AG04449 (cell line): Measurements from ENCODE around the gene DRICH1.
"Not testable (repeated sequence)": the region's sequence is repeated elsewhere in the genome, so short reads cannot be mapped to it uniquely, and the experiment has no call there.

ENCODE experiments used
- CTCF ChIA-PET: fragments of 350-600 bp; formaldehyde crosslinking; extraction: SDS; loops from one replicate; lab custom pipeline; 2021; ENCODE audit warnings: antibody characterized with exemption; lab: Yijun Ruan, JAX
- POLR2A ChIA-PET: fragments of 400-600, 350-600 bp; formaldehyde crosslinking; extraction: SDS; loops from one replicate; lab custom pipeline; 2020; ENCODE audit warnings: antibody characterized with exemption, inconsistent platforms; lab: Yijun Ruan, JAX
- DNase-seq: peaks from one replicate; pipeline ENCODE4 v3.0.0-alpha.2; 2010; ENCODE audit warnings: low read depth, low spot score
- H3K4me3 ChIP-seq: 2 replicates; pipeline ENCODE4 v1.5.1; 2011; ENCODE audit warnings: low read depth, mild to moderate bottlenecking, control low read depth, low read length
- TF ChIP-seq, protein P1 (sequence below): IDR thresholded peaks from one replicate; pipeline ENCODE4 v1.5.1; 2011; ENCODE audit warnings: mild to moderate bottlenecking, moderate library complexity, low read length, control low read depth, inconsistent platforms; ENCODE audit not compliant: insufficient read depth; ENCODE audit errors: missing control alignments

DRICH1 gene

DNA sequence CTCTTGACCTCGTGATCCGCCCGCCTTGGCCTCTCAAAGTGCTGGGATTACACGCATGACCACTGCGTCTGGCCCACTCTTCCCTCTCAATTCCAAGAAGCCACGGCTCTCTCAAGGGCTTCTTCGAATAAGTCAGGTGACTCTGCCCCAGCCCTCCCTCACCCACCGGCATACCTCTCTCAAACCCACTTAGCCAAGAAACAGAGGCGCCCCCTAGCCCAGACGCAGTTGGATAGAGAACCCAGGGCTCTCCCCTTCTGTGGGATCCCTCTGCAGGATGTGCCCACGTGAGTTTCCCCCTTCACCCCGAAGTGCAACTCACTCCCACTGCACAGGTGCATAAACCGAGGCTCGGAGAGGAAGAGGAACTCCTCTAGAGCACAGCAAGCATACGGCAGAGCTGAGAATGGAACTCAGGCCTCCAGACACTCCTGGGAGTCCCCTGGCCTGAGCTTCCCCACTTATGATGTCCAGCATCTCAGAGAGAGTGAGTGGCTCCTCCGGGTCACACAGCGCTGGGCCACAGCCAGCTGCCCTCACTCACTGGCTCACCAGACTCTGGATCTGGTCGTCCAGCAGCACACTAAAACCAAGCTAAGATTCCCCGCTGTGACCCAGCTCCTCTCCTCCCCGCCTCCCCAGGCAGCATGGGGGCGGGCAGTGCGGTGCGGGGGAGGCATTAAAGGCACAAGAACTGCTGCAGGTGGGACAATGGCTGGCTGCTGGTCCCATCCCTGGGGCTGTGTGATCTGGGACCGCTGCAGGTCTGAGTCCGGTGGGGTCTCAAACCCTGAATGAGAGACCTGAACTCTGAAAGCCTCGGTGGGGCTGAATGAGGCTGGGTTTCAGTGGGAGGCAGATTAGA, 41.9 kb upstream of the DRICH1 start:
- DNase-seq: no peak
- no peak overlapping the region for H3K4me3 ChIP-seq
- ChIA-PET POLR2A (no interaction called here), CTCF (no interaction called here)
- TF ChIP-seq, protein P1, sequence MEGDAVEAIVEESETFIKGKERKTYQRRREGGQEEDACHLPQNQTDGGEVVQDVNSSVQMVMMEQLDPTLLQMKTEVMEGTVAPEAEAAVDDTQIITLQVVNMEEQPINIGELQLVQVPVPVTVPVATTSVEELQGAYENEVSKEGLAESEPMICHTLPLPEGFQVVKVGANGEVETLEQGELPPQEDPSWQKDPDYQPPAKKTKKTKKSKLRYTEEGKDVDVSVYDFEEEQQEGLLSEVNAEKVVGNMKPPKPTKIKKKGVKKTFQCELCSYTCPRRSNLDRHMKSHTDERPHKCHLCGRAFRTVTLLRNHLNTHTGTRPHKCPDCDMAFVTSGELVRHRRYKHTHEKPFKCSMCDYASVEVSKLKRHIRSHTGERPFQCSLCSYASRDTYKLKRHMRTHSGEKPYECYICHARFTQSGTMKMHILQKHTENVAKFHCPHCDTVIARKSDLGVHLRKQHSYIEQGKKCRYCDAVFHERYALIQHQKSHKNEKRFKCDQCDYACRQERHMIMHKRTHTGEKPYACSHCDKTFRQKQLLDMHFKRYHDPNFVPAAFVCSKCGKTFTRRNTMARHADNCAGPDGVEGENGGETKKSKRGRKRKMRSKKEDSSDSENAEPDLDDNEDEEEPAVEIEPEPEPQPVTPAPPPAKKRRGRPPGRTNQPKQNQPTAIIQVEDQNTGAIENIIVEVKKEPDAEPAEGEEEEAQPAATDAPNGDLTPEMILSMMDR: no peak

DNA sequence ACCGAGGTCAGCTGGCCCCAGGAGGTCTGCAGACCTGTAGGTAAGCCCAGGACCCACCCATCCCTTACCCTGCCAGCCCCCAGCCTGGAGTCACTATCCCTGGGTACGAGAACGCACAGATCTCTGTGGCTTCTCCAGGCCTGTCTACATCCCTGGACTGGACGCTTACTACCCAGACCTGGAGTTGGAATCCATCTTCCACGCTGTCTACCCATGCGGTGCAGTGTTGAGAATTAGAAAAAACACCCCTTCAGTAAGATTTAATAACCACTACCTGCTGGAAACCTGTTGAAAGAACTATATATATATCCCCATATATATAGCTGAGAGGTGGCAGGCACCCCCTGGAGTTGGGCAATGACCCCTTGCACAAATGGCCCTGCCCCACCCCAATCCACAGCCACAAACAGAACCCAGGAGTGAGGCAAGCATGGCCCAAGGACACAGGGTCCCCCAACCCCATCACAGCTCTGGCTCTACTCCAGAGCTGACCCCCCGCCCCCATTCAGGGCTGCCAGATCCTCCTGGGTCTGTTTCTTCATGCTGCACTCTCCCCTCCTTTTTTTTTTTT, 41.0 kb upstream of the DRICH1 start:
- ChIA-PET CTCF (no interaction called here), POLR2A (no interaction called here)
- TF ChIP-seq, protein P1: no peak
- H3K4me3 ChIP-seq: no peak overlapping the region
- DNase-seq: no peak

DNA sequence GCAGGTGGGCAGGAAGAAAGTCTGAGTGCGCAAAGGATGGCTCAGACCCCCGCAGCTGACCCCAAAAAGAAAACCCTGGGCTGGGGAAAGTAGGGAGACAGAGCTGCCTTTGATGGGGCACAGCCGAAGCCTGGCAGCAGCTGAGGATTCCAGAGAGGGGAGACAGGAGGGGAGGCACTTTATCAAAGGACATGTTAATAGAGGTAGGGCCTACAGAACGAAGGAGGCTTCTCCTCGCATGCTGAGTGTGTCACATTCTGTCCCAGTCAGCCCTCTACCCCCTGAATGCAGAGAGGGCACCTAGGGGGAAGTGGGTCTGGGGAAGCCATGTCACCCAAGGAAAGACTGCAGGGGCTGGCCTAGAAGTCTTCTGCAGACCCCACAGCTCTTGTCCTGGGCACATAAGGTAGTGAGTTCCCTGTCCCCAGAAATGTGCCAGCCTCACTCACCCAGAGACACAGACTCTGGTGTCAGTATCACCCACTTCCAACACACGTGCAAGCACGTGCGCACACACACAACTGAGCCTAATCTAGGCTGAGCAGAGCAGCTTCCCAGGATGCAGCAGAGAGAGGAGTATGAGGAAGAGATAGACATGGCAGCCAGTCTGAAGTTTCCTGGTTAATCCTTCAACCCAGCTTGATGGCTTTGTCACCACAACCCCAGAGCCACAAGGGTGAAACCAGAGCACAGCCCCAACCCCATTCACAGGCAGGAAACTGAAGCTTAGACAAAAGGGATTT, 40.4 kb upstream of the DRICH1 start:
- H3K4me3 ChIP-seq, POLR2A ChIA-PET, CTCF ChIA-PET, DNase-seq: not testable (repeated sequence)

DNA sequence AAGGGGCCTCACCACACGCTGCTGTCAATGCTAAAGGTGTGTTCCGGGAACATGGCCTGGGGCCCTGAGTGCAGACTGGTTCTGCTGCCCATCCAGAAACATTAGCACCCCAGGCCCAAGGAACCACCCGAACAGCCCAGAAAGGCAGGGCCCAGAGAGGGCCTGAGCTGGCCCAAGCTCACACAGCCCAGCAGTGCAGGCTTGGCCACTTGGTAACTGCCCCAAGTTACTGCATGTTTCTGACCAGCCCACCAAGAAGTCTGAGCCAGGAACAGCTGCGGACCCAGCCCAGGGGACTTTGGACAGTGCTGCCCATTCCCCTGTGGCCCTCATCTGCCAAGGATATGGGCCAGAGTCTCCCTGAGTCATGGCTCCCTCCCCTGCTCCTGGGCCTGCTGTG, 39.3 kb upstream of the DRICH1 start:
- not testable (repeated sequence) for H3K4me3 ChIP-seq, DNase-seq

DNA sequence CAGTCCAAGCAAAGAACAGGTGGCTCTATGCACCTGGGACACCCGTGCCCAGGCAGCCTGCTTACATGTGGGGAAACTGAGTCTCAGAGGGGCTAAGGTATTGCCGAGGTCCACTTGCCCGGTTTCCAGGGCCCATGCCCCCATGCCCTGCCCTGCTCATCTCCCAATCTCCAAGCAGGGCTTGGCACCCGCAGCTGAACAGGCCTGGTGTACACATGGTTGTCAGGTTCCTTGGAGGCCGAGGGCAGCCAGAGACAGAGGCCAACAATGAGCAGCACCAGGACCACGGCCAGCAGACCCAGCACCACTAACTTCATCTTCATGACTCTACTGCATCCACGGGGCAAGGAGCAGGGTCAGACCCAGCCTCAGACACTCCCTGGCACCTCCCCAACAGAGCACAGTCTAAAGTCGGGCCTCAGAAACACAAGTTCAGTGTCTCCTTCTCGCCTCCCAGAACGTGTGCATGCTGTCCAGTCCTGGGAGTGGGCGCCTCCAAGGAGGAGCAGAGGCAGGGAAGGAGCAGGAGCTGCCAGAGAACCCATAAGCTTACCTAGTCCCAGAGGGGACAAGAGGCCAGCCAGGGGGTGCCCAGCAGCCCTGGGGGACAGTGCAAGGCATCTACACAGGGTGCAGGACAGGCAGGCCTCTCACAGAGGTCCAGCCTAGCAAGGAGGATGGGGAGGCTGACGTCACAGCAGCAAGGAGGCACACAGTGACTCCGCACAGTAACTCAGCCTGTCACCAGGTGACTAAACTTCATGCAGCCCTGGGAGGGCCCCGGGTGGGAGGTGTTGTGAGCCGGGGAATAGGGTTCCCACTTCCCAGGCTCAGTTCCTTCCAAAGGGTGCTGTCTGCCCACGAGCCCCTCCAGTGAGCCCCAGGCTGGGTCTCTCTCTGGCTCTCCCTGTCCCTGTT, 38.5 kb upstream of the DRICH1 start:
- DNase-seq: no peak
- H3K4me3 ChIP-seq: no peak overlapping the region
- ChIA-PET CTCF (no interaction called here), POLR2A (no interaction called here)
- TF ChIP-seq, protein P1: no peak

More for the DNA sequence above, 39.3 kb upstream of the DRICH1 start:
- POLR2A ChIA-PET, CTCF ChIA-PET: not testable (repeated sequence)

DNA sequence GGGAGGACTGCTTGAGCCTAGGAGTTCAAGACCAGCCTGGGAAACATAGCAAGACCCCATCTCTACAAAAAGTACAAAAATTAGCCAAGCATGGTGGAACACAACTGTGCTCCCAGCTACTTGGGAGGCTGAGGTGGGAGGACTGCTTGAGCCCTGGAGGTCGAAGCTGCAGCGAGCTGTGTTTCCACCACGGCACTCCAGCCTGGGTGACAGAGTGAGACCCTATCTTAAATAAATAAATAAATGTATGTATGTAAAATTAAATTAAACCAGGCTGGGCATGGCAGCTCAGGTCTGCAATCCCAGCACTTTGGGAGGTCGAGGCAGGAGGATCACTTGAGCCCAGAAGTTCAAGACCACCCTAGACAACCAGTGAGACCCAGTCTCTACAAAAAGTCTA, 28.3 kb upstream of the DRICH1 start:
- H3K4me3 ChIP-seq, DNase-seq, POLR2A ChIA-PET: not testable (repeated sequence)
- CTCF ChIA-PET: interaction anchor here (0.6 kb wide), 1 partner anchor 189 kb away, joined by 3 read pairs; no protein-coding TSS in a partner anchor

DNA sequence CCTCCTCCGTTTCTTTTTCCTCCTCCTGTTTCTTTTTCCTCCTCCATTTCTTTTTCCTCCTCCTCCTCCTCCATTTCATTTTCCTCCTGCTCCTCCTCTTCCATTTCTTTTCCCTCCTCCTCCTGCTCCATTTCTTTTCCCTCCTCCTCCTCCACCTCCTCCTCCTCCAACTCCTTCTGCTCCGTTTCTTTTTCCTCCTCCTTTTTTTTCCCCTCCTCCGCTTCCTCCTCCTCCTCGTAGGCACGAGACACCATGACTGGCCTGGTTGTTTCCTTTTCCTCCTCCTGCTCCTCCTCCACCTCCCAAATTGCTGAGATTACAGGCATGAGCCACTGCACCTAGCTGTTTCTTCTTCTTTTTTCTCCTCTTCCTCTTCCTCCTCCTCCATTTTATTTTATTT, 25.6 kb upstream of the DRICH1 start:
- CTCF ChIA-PET: interaction anchor here (1.4 kb wide), 1 partner anchor 192 kb away, joined by 5 read pairs; no protein-coding TSS in a partner anchor
- no peak for DNase-seq
- no peak overlapping the region for H3K4me3 ChIP-seq
- TF ChIP-seq, protein P1: no peak
- POLR2A ChIA-PET: no interaction called here
